HG03108 (cell line): ENCODE measurements around the gene UPK3BL1.
"Not testable (repeated sequence)": the region's sequence is repeated elsewhere in the genome, so short reads cannot be mapped to it uniquely, and the experiment has no call there.

ENCODE experiments used
- ATAC-seq: cut with Tn5 transposase; IDR thresholded peaks from one replicate; pipeline ENCODE4 v1.9.1; 2021; ENCODE audit warnings: moderate library complexity; ENCODE audit not compliant: unreplicated experiment

Gene UPK3BL1

GRCh38 chr7:102642691-102643090 lies at the start of gene UPK3BL1:
Gene UPK3BL1 (minus strand): TSS chr7:102642791. CDS start chr7:102642741, 50 bp downstream.
- not testable (repeated sequence) for ATAC-seq

- ATAC-seq, result not testable (repeated sequence)
Observed at GRCh38 chr7:102690602-102691001, 48.0 kb upstream of the UPK3BL1 start.

- ATAC-seq, result peak; percentile 58
Observed at GRCh38 chr7:102689436-102690282, 47.1 kb upstream of the UPK3BL1 start.

GRCh38 chr7:102688299-102689036 lies 45.9 kb upstream of the UPK3BL1 start:
- peak; percentile 66 for ATAC-seq

- ATAC-seq, result not testable (repeated sequence)
Observed at GRCh38 chr7:102682560-102682959, 40.0 kb upstream of the UPK3BL1 start.

- not testable (repeated sequence) for ATAC-seq
Observed at GRCh38 chr7:102680780-102681179, 38.2 kb upstream of the UPK3BL1 start.

GRCh38 chr7:102675545-102675944 lies 33.0 kb upstream of the UPK3BL1 start:
- ATAC-seq, result not testable (repeated sequence)

GRCh38 chr7:102673447-102674067 lies 31.0 kb upstream of the UPK3BL1 start:
- not testable (repeated sequence) for ATAC-seq

- peak; percentile 17 for ATAC-seq
Observed at GRCh38 chr7:102671956-102672307, 29.3 kb upstream of the UPK3BL1 start.

GRCh38 chr7:102671166-102671955 lies 28.8 kb upstream of the UPK3BL1 start, which contains the start of gene POLR2J2:
Gene POLR2J2 (minus strand): TSS chr7:102671663. CDS start chr7:102671601, 62 bp downstream.
- ATAC-seq, result peak; percentile 59

GRCh38 chr7:102667523-102667922 lies 24.9 kb upstream of the UPK3BL1 start:
- not testable (repeated sequence) for ATAC-seq

GRCh38 chr7:102666850-102667249 lies 24.3 kb upstream of the UPK3BL1 start:
- not testable (repeated sequence) for ATAC-seq

- ATAC-seq, result not testable (repeated sequence)
Observed at GRCh38 chr7:102664765-102665164, 22.2 kb upstream of the UPK3BL1 start.

- ATAC-seq, result not testable (repeated sequence)
Observed at GRCh38 chr7:102649924-102650323, 7.3 kb upstream of the UPK3BL1 start, which contains the start of gene SPDYE2B. Gene SPDYE2B (plus strand): TSS chr7:102650319. CDS start chr7:102652349, 2,030 bp downstream.

GRCh38 chr7:102647813-102648212 lies 5.2 kb upstream of the UPK3BL1 start:
- not testable (repeated sequence) for ATAC-seq

GRCh38 chr7:102643404-102643803 lies 813 bp upstream of the UPK3BL1 start:
- ATAC-seq, result not testable (repeated sequence)

GRCh38 chr7:102638848-102639247 lies 3.7 kb downstream of the UPK3BL1 start:
- ATAC-seq, result not testable (repeated sequence)

- not testable (repeated sequence) for ATAC-seq
Observed at GRCh38 chr7:102636956-102637355, 5.6 kb downstream of the UPK3BL1 start.

- ATAC-seq, result not testable (repeated sequence)
Observed at GRCh38 chr7:102635354-102635753, 7.2 kb downstream of the UPK3BL1 start.

GRCh38 chr7:102634299-102634698 lies 8.3 kb downstream of the UPK3BL1 start:
- not testable (repeated sequence) for ATAC-seq
